Loucy (cell line): ENCODE data around the gene SCRN3.

ENCODE experiments used
- H2AFZ ChIP-seq: fragments of 200-600 bp; sonication (generic); 2 replicates; pipeline ENCODE4 v1.6.0; 2016; ENCODE audit warnings: antibody characterized with exemption, mild to moderate bottlenecking, low read length, moderate library complexity
- H3F3A ChIP-seq: fragments of 200-600 bp; 2 replicates; pipeline ENCODE4 v1.6.0; 2016; ENCODE audit warnings: antibody characterized with exemption, low read depth, mild to moderate bottlenecking
- H3K27me3 ChIP-seq: fragments of 200-600 bp; sonication (generic); 2 replicates; pipeline ENCODE4 v1.6.1; 2014; ENCODE audit warnings: low read length, mild to moderate bottlenecking; ENCODE audit not compliant: insufficient read depth, poor library complexity, severe bottlenecking
- H3K36me3 ChIP-seq: fragments of 200-600 bp; sonication (generic); 2 replicates; pipeline ENCODE4 v1.6.1; 2016; ENCODE audit warnings: low read length; ENCODE audit not compliant: insufficient read depth
- H3K4me1 ChIP-seq: fragments of 200-600 bp; sonication (generic); 2 replicates; pipeline ENCODE4 v1.5.1; 2014; ENCODE audit warnings: low read length, mild to moderate bottlenecking; ENCODE audit not compliant: insufficient read depth, poor library complexity, severe bottlenecking
- H3K4me2 ChIP-seq: fragments of 200-600 bp; sonication (generic); 2 replicates; pipeline ENCODE4 v1.6.0; 2014; ENCODE audit warnings: antibody characterized with exemption, low read length, low read depth, mild to moderate bottlenecking; ENCODE audit not compliant: poor library complexity, severe bottlenecking
- H3K4me3 ChIP-seq: fragments of 200-600 bp; sonication (generic); 2 replicates; pipeline ENCODE4 v1.5.1; 2014; ENCODE audit warnings: low read length, mild to moderate bottlenecking, mixed read lengths; ENCODE audit not compliant: poor library complexity, severe bottlenecking
- H3K79me2 ChIP-seq: fragments of 200-600 bp; sonication (generic); 2 replicates; pipeline ENCODE4 v1.6.1; 2014; ENCODE audit warnings: low read length; ENCODE audit not compliant: insufficient read depth
- H3K9ac ChIP-seq: fragments of 200-600 bp; sonication (generic); 2 replicates; pipeline ENCODE4 v1.6.0; 2014; ENCODE audit warnings: mild to moderate bottlenecking, low read depth, low read length, moderate library complexity; ENCODE audit not compliant: poor library complexity, severe bottlenecking
- H3K9me2 ChIP-seq: fragments of 200-600 bp; sonication (generic); replicated peaks from 2 replicates; pipeline ENCODE4 v1.6.1; 2016; ENCODE audit warnings: low read depth, low read length, mixed read lengths
- H3K9me3 ChIP-seq: fragments of 200-600 bp; sonication (generic); 2 replicates; pipeline ENCODE4 v1.6.1; 2014; ENCODE audit warnings: mild to moderate bottlenecking, antibody characterized with exemption, low read length, low read depth; ENCODE audit not compliant: insufficient read depth
- H4K20me1 ChIP-seq: fragments of 200-600 bp; sonication (generic); 2 replicates; pipeline ENCODE4 v1.6.0; 2014; ENCODE audit warnings: antibody characterized with exemption, low read length, mild to moderate bottlenecking; ENCODE audit not compliant: insufficient read depth, poor library complexity, severe bottlenecking
- CTCF ChIP-seq: fragments of 200-600 bp; sonication (generic); conservative IDR thresholded peaks from 2 replicates; pipeline ENCODE4 v1.5.1; 2014; ENCODE audit warnings: mild to moderate bottlenecking, antibody characterized with exemption, low read length
- EZH2phosphoT487 ChIP-seq: fragments of 200-600 bp; IDR thresholded peaks from 2 replicates; pipeline ENCODE4 v1.6.1; 2018; ENCODE audit warnings: antibody characterized with exemption, mild to moderate bottlenecking, moderate library complexity, borderline replicate concordance

The SCRN3 gene

GRCh38 chr2:174438146-174438886 lies 42.8 kb downstream of the SCRN3 start:
- Histone ChIP-seq H3K4me3 (no peak overlapping the region), H3K9me2 (no peaks in the 10 kb centered on the region), H3K4me1 (no peaks in the 10 kb centered on the region), H4K20me1 (no peaks in the 10 kb centered on the region), H3K79me2 (no peaks in the 10 kb centered on the region), H3F3A (no peaks in the 10 kb centered on the region), H3K9ac (no peak overlapping the region), H3K36me3 (no peaks in the 10 kb centered on the region), H3K4me2 (no peak overlapping the region), H3K27me3 (no peaks in the 10 kb centered on the region), H2AFZ (no peak overlapping the region), H3K9me3 (no peaks in the 10 kb centered on the region)
- TF ChIP-seq EZH2phosphoT487 (no peak), CTCF (no peak)

DNA sequence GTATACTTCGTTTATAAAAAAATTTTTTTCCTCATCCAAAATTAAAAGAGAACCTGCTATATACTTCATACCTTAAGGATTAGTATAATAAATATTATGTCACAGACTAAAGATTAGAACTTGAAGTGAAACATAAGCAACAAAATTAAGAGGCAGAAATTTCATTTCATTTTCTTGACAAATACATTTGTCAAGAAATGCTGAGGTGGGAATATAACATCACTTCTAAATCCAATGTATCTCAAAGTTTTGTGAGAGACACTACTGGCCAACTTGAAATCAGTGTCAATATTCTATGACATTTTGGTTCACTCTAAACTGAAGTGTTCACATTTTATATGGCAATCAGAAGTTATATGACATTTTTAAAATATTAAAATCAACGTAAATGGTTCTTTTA lies 43.8 kb downstream of the SCRN3 start:
- Histone ChIP-seq H3K27me3 (no peaks in the 10 kb centered on the region), H3K36me3 (no peaks in the 10 kb centered on the region), H3K4me1 (no peaks in the 10 kb centered on the region), H3K9me2 (no peaks in the 10 kb centered on the region), H3K79me2 (no peaks in the 10 kb centered on the region), H3K4me2 (no peak overlapping the region), H3K9me3 (no peaks in the 10 kb centered on the region), H4K20me1 (no peaks in the 10 kb centered on the region), H3K4me3 (no peak overlapping the region), H3F3A (no peaks in the 10 kb centered on the region), H3K9ac (no peak overlapping the region), H2AFZ (no peak overlapping the region)
- TF ChIP-seq EZH2phosphoT487 (no peak), CTCF (no peak)

DNA sequence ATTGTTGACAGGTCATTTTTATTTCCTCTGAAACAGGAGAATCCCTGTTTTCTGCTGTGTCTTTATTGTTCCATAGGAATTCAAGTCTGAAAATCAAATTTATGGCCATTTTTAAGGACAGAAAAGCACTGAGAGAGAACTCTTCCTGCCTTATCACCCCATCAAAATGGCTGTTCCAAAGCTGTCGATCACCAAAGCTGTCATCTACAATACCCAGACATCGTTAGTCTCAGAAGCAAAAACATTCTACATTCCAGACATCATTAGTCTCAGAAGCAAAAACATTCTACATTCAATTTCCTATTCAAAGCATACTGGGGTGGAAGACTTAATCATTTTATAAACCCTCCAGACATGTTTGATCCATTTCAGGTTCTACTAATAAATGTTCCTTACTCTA lies 44.4 kb downstream of the SCRN3 start:
- no peaks in the 10 kb centered on the region for H3K79me2 ChIP-seq
- no peaks in the 10 kb centered on the region for H3K27me3 ChIP-seq
- no peak overlapping the region for H2AFZ ChIP-seq

More for the DNA sequence above, 44.4 kb downstream of the SCRN3 start:
- Histone ChIP-seq H3F3A (no peaks in the 10 kb centered on the region), H3K36me3 (no peaks in the 10 kb centered on the region), H3K9me2 (no peaks in the 10 kb centered on the region), H3K9ac (no peak overlapping the region), H3K4me3 (no peak overlapping the region), H3K4me2 (no peak overlapping the region), H4K20me1 (no peaks in the 10 kb centered on the region), H3K4me1 (no peaks in the 10 kb centered on the region), H3K9me3 (no peaks in the 10 kb centered on the region)
- TF ChIP-seq EZH2phosphoT487 (no peak), CTCF (no peak)
